ENCODE data around the gene ATP8A2. TPM values are rescaled to one million over a fixed set of nuclear protein-coding genes. Genes with fewer than 3 reads are reported as not detected.

The ATP8A2 gene
- total RNA-seq, 2 donors from 2014 or later: 1.6 to 2.9 TPM

DNA sequence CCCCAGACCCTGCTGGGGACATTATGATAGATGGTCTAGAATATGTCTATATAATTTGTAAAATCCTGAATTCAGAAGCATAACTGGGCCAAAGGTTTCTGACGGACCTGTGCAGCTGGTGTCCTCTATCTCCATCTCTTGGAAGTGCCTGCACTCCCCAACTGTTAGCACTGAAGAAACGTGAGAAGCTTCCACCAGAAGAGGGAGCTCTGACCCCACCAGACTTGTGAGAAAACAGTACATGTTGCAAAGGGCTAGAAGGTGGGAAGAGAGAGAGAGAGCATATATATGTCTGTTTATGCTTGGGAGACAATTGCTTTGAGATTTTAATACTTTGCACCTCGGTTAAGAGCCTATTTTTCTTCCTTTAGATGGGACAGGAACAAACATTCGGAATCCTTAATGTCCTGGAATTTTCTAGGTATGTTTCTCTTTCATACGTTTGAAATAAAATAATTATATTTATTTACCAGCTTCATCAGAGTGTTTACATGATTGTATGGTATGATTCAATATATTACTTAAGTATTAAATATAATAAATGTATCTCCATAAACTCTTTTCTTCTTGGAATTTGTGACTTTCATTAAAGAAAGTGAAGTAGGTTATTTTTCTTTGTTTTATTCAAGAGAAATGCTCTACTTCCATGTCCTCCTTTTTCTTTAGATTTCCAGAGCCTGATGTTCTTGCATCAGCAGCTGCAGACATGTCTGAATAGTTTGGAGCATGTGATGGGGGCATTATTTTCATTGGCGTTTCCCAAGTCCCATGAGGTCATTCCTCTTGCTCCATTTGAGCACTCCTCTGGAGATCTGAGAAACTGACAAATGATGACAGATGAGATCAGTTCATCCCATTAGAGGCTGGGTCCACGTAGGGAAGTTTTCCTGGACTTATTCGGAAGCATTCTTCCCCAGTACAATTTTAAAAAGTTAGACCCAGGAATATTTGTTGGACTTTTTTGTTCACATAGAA, 202.9 kb downstream of the ATP8A2 start:
- WGBS, 2 experiments (ENCODE audit: insufficient coverage in 1 of 2, insufficient read length in 1 of 2): 31 to 45% methylated on average over 6 to 7 of the region's 8 CpGs
- no peaks in the 10 kb centered on the region for H3K36me3 Mint-ChIP-seq (ENCODE audit: low read depth)
- no peak overlapping the region for H3K9ac ChIP-seq (ENCODE audit: extremely low read depth, low read length, poor library complexity, severe bottlenecking)

DNA sequence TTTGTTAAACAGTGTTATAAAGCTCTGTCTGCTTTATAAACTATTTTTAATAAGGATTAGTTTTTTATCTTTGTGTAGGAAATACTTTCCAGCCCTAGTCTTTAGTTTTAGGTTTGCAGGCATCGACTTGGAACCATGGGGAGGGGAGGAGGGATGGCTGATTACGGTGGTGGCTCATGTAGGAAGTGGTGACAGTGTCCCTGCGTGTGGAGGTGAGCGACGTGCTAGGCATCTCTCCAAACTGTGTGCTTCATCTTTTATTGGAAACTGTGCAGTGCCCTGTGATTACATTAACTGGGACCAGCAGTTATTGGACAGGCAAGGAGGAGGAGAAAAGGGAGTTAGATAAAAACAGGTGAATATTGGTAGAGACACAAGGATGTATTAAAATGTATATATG, 203.8 kb downstream of the ATP8A2 start:
- Histone ChIP-seq H3K36me3 (ENCODE audit: control insufficient read depth, insufficient read depth, low read length) (no peaks in the 10 kb centered on the region), H3K9me3 (ENCODE audit: control insufficient read depth, low read length) (no peaks in the 10 kb centered on the region), H3K27me3 (ENCODE audit: control insufficient read depth, insufficient read depth, low read length, poor library complexity, severe bottlenecking) (no peaks in the 10 kb centered on the region), H3K4me3 (ENCODE audit: low read length) (no peak overlapping the region), H3K9ac (ENCODE audit: extremely low read depth, low read length, poor library complexity, severe bottlenecking) (no peak overlapping the region), H3K27ac (ENCODE audit: low read depth, low read length) (no peak overlapping the region), H3K4me1 (ENCODE audit: control insufficient read depth, insufficient read depth, low read length) (peaks cover 4% of the 10 kb centered on the region)
- Mint-ChIP-seq H3K27me3 (ENCODE audit: insufficient read depth) (no peaks in the 10 kb centered on the region), H3K4me3 (no peak overlapping the region), H3K9me3 (no peaks in the 10 kb centered on the region), H3K4me1 (peaks cover 19% of the 10 kb centered on the region), H3K27ac (no peak overlapping the region), H3K36me3 (ENCODE audit: low read depth) (no peaks in the 10 kb centered on the region)
- TF ChIP-seq, protein P1, sequence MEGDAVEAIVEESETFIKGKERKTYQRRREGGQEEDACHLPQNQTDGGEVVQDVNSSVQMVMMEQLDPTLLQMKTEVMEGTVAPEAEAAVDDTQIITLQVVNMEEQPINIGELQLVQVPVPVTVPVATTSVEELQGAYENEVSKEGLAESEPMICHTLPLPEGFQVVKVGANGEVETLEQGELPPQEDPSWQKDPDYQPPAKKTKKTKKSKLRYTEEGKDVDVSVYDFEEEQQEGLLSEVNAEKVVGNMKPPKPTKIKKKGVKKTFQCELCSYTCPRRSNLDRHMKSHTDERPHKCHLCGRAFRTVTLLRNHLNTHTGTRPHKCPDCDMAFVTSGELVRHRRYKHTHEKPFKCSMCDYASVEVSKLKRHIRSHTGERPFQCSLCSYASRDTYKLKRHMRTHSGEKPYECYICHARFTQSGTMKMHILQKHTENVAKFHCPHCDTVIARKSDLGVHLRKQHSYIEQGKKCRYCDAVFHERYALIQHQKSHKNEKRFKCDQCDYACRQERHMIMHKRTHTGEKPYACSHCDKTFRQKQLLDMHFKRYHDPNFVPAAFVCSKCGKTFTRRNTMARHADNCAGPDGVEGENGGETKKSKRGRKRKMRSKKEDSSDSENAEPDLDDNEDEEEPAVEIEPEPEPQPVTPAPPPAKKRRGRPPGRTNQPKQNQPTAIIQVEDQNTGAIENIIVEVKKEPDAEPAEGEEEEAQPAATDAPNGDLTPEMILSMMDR (conservative IDR thresholded peaks at IDR 0.05): no peak
- DNase-seq: no peak
- 64 to 89% methylated on average over 2 to 5 of the region's 5 CpGs for WGBS, 2 experiments (ENCODE audit: insufficient coverage in 1 of 2, insufficient read length in 1 of 2)

More for the DNA sequence above, 202.9 kb downstream of the ATP8A2 start:
- DNase-seq: peak; percentile 95
- H3K27ac Mint-ChIP-seq: no peak overlapping the region
- Histone ChIP-seq H3K27me3 (ENCODE audit: control insufficient read depth, insufficient read depth, low read length, poor library complexity, severe bottlenecking) (no peaks in the 10 kb centered on the region), H3K36me3 (ENCODE audit: control insufficient read depth, insufficient read depth, low read length) (no peaks in the 10 kb centered on the region), H3K4me3 (ENCODE audit: low read length) (no peak overlapping the region), H3K4me1 (ENCODE audit: control insufficient read depth, insufficient read depth, low read length) (no peaks in the 10 kb centered on the region), H3K27ac (ENCODE audit: low read depth, low read length) (no peak overlapping the region), H3K9me3 (ENCODE audit: control insufficient read depth, low read length) (no peaks in the 10 kb centered on the region)
- H3K27me3 Mint-ChIP-seq (ENCODE audit: insufficient read depth): no peaks in the 10 kb centered on the region
- H3K9me3 Mint-ChIP-seq: no peaks in the 10 kb centered on the region
- peaks cover 14% of the 10 kb centered on the region for H3K4me1 Mint-ChIP-seq
- H3K4me3 Mint-ChIP-seq: no peak overlapping the region
- TF ChIP-seq, protein P1 (conservative IDR thresholded peaks at IDR 0.05): peak; percentile 96

DNA sequence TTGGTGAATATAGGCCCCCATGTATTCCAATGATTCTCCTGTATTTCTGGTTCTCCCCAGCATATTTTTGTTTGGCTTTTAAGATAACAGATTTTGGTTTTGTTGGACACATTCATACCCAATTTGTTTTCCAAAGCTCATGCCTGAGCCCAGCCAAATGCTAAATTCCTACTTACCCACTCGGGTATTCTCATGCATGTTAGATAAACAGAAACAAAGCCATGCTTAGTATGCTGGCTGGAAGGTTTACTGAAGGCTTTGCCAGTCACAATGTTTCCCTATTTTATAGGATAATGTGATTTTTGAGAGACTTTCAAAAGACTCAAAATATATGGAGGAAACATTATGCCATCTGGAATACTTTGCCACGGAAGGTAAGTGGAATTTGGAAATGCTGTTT, 206.8 kb downstream of the ATP8A2 start:
- no peak for DNase-seq
- no peak overlapping the region for H3K9ac ChIP-seq (ENCODE audit: extremely low read depth, low read length, poor library complexity, severe bottlenecking)
- Mint-ChIP-seq H3K27me3 (ENCODE audit: insufficient read depth) (no peaks in the 10 kb centered on the region), H3K4me3 (no peak overlapping the region), H3K27ac (no peak overlapping the region), H3K36me3 (ENCODE audit: low read depth) (no peaks in the 10 kb centered on the region), H3K4me1 (peaks cover 13% of the 10 kb centered on the region), H3K9me3 (no peaks in the 10 kb centered on the region)
- H3K9me3 ChIP-seq (ENCODE audit: control insufficient read depth, low read length): no peaks in the 10 kb centered on the region
- no peaks in the 10 kb centered on the region for H3K27me3 ChIP-seq (ENCODE audit: control insufficient read depth, insufficient read depth, low read length, poor library complexity, severe bottlenecking)
- H3K36me3 ChIP-seq (ENCODE audit: control insufficient read depth, insufficient read depth, low read length): no peaks in the 10 kb centered on the region
- H3K27ac ChIP-seq (ENCODE audit: low read depth, low read length): no peak overlapping the region
- WGBS, 2 experiments (ENCODE audit: insufficient coverage in 1 of 2, insufficient read length in 1 of 2): 80 to 91% methylated on average over 1 to 2 of the region's 2 CpGs
- no peak overlapping the region for H3K4me3 ChIP-seq (ENCODE audit: low read length)
- TF ChIP-seq, protein P1 (conservative IDR thresholded peaks at IDR 0.05): no peak
- H3K4me1 ChIP-seq (ENCODE audit: control insufficient read depth, insufficient read depth, low read length): peaks cover 8% of the 10 kb centered on the region

Data from endodermal cell (in vitro differentiated cells).